H1 (cell line): ENCODE data around the gene TUT1. TPM values are rescaled to one million over a fixed set of nuclear protein-coding genes. Genes with fewer than 3 reads are reported as not detected.
A peak's percentile ranks its signal among the peaks of the same experiment; 100 is the strongest.

Experiments used
- CTCF ChIA-PET: fragments of 300-600 bp; sonication (Branson Sonifier 250); formaldehyde crosslinking; loops from one replicate; lab custom pipeline; 2021; ENCODE audit not compliant: partially characterized antibody; lab: Charles Lee
- POLR2A ChIA-PET: fragments of 300-600 bp; sonication (Branson Sonifier 250); formaldehyde crosslinking; loops from one replicate; lab custom pipeline; 2021; ENCODE audit warnings: inconsistent platforms; ENCODE audit not compliant: partially characterized antibody; lab: Charles Lee
- DNase-seq, 2 experiments: peaks; one replicate each; pipeline versions ENCODE4 v3.0.0 to v3.0.0-alpha.2; 2010 to 2022; ENCODE audit warnings: low spot score in 2 of 2, low read depth in 1 of 2, mixed read lengths in 1 of 2
- FAIRE-seq: peaks from 2 replicates; lab custom pipeline; 2011; peaks lifted over from hg19 to GRCh38; lab: Jason Lieb, UNC
- H2AFZ ChIP-seq: 2 replicates; pipeline ENCODE4 v1.8.1; 2012; ENCODE audit warnings: low read length, inconsistent platforms
- H2AK5ac ChIP-seq: 2 replicates; pipeline ENCODE4 v1.6.1; 2013; ENCODE audit warnings: low read depth, low read length
- H2BK120ac ChIP-seq: replicated peaks from 2 replicates; pipeline ENCODE3; 2013; ENCODE audit warnings: low read depth, low read length, inconsistent platforms
- H2BK12ac ChIP-seq: 2 replicates; pipeline ENCODE4 v1.6.1; 2013; ENCODE audit warnings: low read depth, low read length
- H2BK15ac ChIP-seq: 2 replicates; pipeline ENCODE4 v1.6.1; 2013; ENCODE audit warnings: low read length
- H2BK20ac ChIP-seq: 2 replicates; pipeline ENCODE4 v1.6.1; 2013; ENCODE audit warnings: low read length
- H2BK5ac ChIP-seq: 2 replicates; pipeline ENCODE4 v1.6.1; 2013; ENCODE audit warnings: low read depth, low read length
- H3K14ac ChIP-seq: 2 replicates; pipeline ENCODE4 v1.6.1; 2013; ENCODE audit warnings: inconsistent platforms; ENCODE audit not compliant: insufficient read length
- H3K18ac ChIP-seq: 2 replicates; pipeline ENCODE4 v1.6.1; 2013; ENCODE audit warnings: low read length; ENCODE audit errors: extremely low read depth
- H3K23ac ChIP-seq: 2 replicates; pipeline ENCODE4 v1.6.1; 2013; ENCODE audit warnings: inconsistent platforms; ENCODE audit not compliant: insufficient read length
- H3K23me2 ChIP-seq: 2 replicates; pipeline ENCODE4 v1.6.1; 2013; ENCODE audit warnings: low read depth, low read length
- H3K27ac ChIP-seq: 2 replicates; pipeline ENCODE4 v1.6.1; 2011; ENCODE audit warnings: low read depth, low read length, inconsistent platforms
- H3K27me3 ChIP-seq, 4 experiments: replicated peaks in 1 of 4; 1 replicate in 1 of 4; 2 replicates in 3 of 4; pipeline versions ENCODE4 v1.6.1 to v1.8.1; 2011 to 2013; ENCODE audit warnings: low read length in 3 of 4, mild to moderate bottlenecking in 3 of 4, inconsistent platforms in 2 of 4, mixed read lengths in 2 of 4, moderate library complexity in 1 of 4; ENCODE audit not compliant: control insufficient read depth in 3 of 4, insufficient read depth in 3 of 4; ENCODE audit errors: extremely low read depth in 1 of 4
- H3K36me3 ChIP-seq, 4 experiments: 2 replicates each; pipeline versions ENCODE4 v1.6.1 to v1.8.1; 2011 to 2013; ENCODE audit warnings: mild to moderate bottlenecking in 4 of 4, low read length in 3 of 4, moderate library complexity in 2 of 4, control low read depth in 1 of 4, inconsistent platforms in 1 of 4; ENCODE audit not compliant: insufficient read depth in 4 of 4, control insufficient read depth in 2 of 4
- H3K4ac ChIP-seq: replicated peaks from 2 replicates; pipeline ENCODE3; 2013; ENCODE audit warnings: low read length, low read depth, mixed read lengths, inconsistent platforms; ENCODE audit not compliant: insufficient read length
- H3K4me1 ChIP-seq, 4 experiments: replicated peaks in 1 of 4; 1 replicate in 1 of 4; 2 replicates in 3 of 4; pipeline versions ENCODE4 v1.6.1 to v1.8.1; 2011 to 2013; ENCODE audit warnings: low read length in 3 of 4, inconsistent platforms in 2 of 4, mixed read lengths in 1 of 4; ENCODE audit not compliant: insufficient read depth in 4 of 4, control insufficient read depth in 3 of 4
- H3K4me2 ChIP-seq, 2 experiments: 2 replicates each; pipeline versions ENCODE4 v1.6.1 to v1.8.1; 2011 to 2013; ENCODE audit warnings: low read depth in 2 of 2, low read length in 2 of 2, control low read depth in 1 of 2, inconsistent platforms in 1 of 2, mild to moderate bottlenecking in 1 of 2; ENCODE audit not compliant: insufficient read depth in 1 of 2
- H3K4me3 ChIP-seq, 4 experiments: fragments of 200-600, 300-600 bp in 1 of 4; sonication (generic), shearing (Covaris generic), sonication (Bioruptor Twin) in 1 of 4; 2 replicates each; pipeline versions ENCODE4 v1.5.1 to v1.8.1; 2011 to 2016; ENCODE audit warnings: low read length in 4 of 4, low read depth in 3 of 4, control low read depth in 2 of 4, inconsistent platforms in 2 of 4, mild to moderate bottlenecking in 2 of 4, mixed read lengths in 1 of 4, moderate library complexity in 1 of 4; ENCODE audit not compliant: insufficient read depth in 2 of 4; ENCODE audit errors: extremely low read depth in 1 of 4
- H3K56ac ChIP-seq: replicated peaks from 2 replicates; pipeline ENCODE3; 2013; ENCODE audit warnings: low read depth, mild to moderate bottlenecking, mixed read lengths, low read length, inconsistent platforms; ENCODE audit not compliant: insufficient read length
- H3K79me1 ChIP-seq: 2 replicates; pipeline ENCODE4 v1.6.1; 2013; ENCODE audit warnings: low read depth, low read length, control low read depth
- H3K79me2 ChIP-seq, 2 experiments: 2 replicates each; pipeline versions ENCODE4 v1.6.1 to v1.8.1; 2012 to 2013; ENCODE audit warnings: low read length in 2 of 2, mild to moderate bottlenecking in 2 of 2, inconsistent platforms in 1 of 2; ENCODE audit not compliant: insufficient read depth in 2 of 2, control insufficient read depth in 1 of 2
- H3K9ac ChIP-seq, 4 experiments: replicated peaks in 1 of 4; 1 replicate in 1 of 4; 2 replicates in 3 of 4; pipeline versions ENCODE4 v1.6.1 to v1.8.1; 2011 to 2013; ENCODE audit warnings: low read depth in 3 of 4, low read length in 3 of 4, control low read depth in 2 of 4, mild to moderate bottlenecking in 2 of 4, moderate library complexity in 2 of 4, inconsistent platforms in 1 of 4; ENCODE audit errors: extremely low read depth in 1 of 4
- H3K9me3 ChIP-seq, 2 experiments: 2 replicates each; pipeline versions ENCODE4 v1.6.1 to v1.8.1; 2012 to 2013; ENCODE audit warnings: mild to moderate bottlenecking in 2 of 2, moderate library complexity in 2 of 2, control low read depth in 1 of 2, inconsistent platforms in 1 of 2, low read depth in 1 of 2, low read length in 1 of 2, mixed read lengths in 1 of 2; ENCODE audit not compliant: insufficient read depth in 2 of 2
- H4K20me1 ChIP-seq, 2 experiments: replicated peaks in 1 of 2; 2 replicates each; pipeline versions ENCODE3 to v1.8.1; 2011 to 2013; ENCODE audit warnings: inconsistent platforms in 2 of 2, low read length in 2 of 2, mild to moderate bottlenecking in 1 of 2; ENCODE audit not compliant: insufficient read depth in 2 of 2, control insufficient read depth in 1 of 2
- H4K5ac ChIP-seq: 2 replicates; pipeline ENCODE4 v1.6.1; 2013; ENCODE audit warnings: low read length, low read depth, mixed read lengths, inconsistent platforms; ENCODE audit not compliant: insufficient read length
- H4K8ac ChIP-seq: 2 replicates; pipeline ENCODE4 v1.8.0; 2013; ENCODE audit warnings: mild to moderate bottlenecking, moderate library complexity, low read length, inconsistent platforms; ENCODE audit not compliant: insufficient read depth; ENCODE audit errors: extremely low read depth
- H4K91ac ChIP-seq: replicated peaks from 2 replicates; pipeline ENCODE3; 2013; ENCODE audit warnings: low read length, mixed read lengths, inconsistent platforms; ENCODE audit not compliant: insufficient read length
- CEBPB ChIP-seq: IDR thresholded peaks from 2 replicates; pipeline ENCODE4 v1.6.1; 2012; ENCODE audit warnings: low read depth, low read length
- CTCF ChIP-seq, 3 experiments: IDR thresholded peaks; 1 replicate in 2 of 3; 2 replicates in 1 of 3; pipeline versions ENCODE4 v1.5.1 to v1.6.1; 2011; ENCODE audit warnings: low read length in 3 of 3, mild to moderate bottlenecking in 3 of 3, inconsistent platforms in 2 of 3, low read depth in 1 of 3, moderate library complexity in 1 of 3; ENCODE audit not compliant: insufficient read depth in 1 of 3; ENCODE audit errors: control extremely low read depth in 1 of 3
- EGR1 ChIP-seq: IDR thresholded peaks from 2 replicates; pipeline ENCODE4 v1.6.1; 2011; ENCODE audit warnings: low read depth, low read length, borderline replicate concordance
- SAP30 ChIP-seq: fragments of 300-600 bp; sonication (generic); IDR thresholded peaks from 2 replicates; pipeline ENCODE4 v1.7.1; 2012; ENCODE audit warnings: low read length, moderate library complexity, mild to moderate bottlenecking, inconsistent platforms; ENCODE audit not compliant: insufficient read depth, insufficient replicate concordance
- SIX5 ChIP-seq: IDR thresholded peaks from 2 replicates; pipeline ENCODE4 v1.6.1; 2011; ENCODE audit warnings: mild to moderate bottlenecking, low read depth, low read length
- SRF ChIP-seq: IDR thresholded peaks from 2 replicates; pipeline ENCODE4 v1.6.1; 2011; ENCODE audit warnings: mild to moderate bottlenecking, low read depth, low read length, moderate library complexity
- YY1 ChIP-seq: IDR thresholded peaks from 2 replicates; pipeline ENCODE4 v1.6.1; 2011; ENCODE audit warnings: low read depth, mild to moderate bottlenecking, low read length
- WGBS, 2 experiments: shearing (Covaris generic) in 1 of 2; methylation state at CpG; one replicate each; pipeline versions ENCODE4 v1.1.6 to v1.1.7; 2013 to 2015; ENCODE audit warnings: low lambda C conversion rate in 2 of 2, mixed read lengths in 2 of 2, inconsistent platforms in 1 of 2, low coverage in 1 of 2, missing lambda C conversion rate in 1 of 2; ENCODE audit not compliant: insufficient replicate concordance in 2 of 2, insufficient coverage in 1 of 2, insufficient read length in 1 of 2; ENCODE audit errors: extremely low coverage in 1 of 2, missing lambda C conversion rate in 1 of 2; 5-methylcytosine and 5-hydroxymethylcytosine counted together
- polyA plus RNA-seq, 7 experiments: library from polyadenylated mRNA; depleted of rRNA in 3 of 7; stranded (reverse) in 5 of 7; unstranded in 2 of 7; fragments of >200 nt in 5 of 7; fragments of 200-250 nt in 2 of 7; gene quantifications; 1 replicate in 5 of 7; 2 replicates in 1 of 7; 4 replicates in 1 of 7; pipeline versions ENCODE4 v1.2.1 to v1.2.3, GENCODE V29; 2011 to 2013; ENCODE audit warnings: missing spikeins in 2 of 7, mixed read lengths in 2 of 7
- total RNA-seq: library from RNA; stranded (reverse); fragmentation: NEBNext Ultra II Directional; extraction: Animal tissue kit (Norgen Biotek cat#: 25700); gene quantifications from 2 replicates; pipeline ENCODE4 v1.2.1, GENCODE V29; 2021

Gene TUT1
- total and polyA plus RNA-seq, 2 of the 8 experiments (the other 6 are each of a cell fraction or from before 2014, with no cell fraction given): 17.8 to 24.6 TPM

GRCh38 chr11:62548545-62549335 is 42.6 kb downstream of the TUT1 start:
- no peak for FAIRE-seq
- no peak for DNase-seq
- no peak for TF ChIP-seq EGR1
- no peak for TF ChIP-seq SIX5
- no peak for TF ChIP-seq CTCF (IDR thresholded peaks at IDR 0.05; ENCODE audit: control extremely low read depth in 1 of 3, insufficient read depth in 1 of 3, low read depth in 1 of 3, low read length in 3 of 3)
- TF ChIP-seq SRF: no peak
- no peak for TF ChIP-seq CEBPB
- TF ChIP-seq SAP30: no peak
- TF ChIP-seq YY1: no peak
- TF ChIP-seq, all 59 proteins: peak for 0
- Histone ChIP-seq H4K5ac (no peak overlapping the region), H3K4ac (no peak overlapping the region), H3K9ac (no peak overlapping the region), H2BK120ac (no peak overlapping the region), H2BK20ac (no peak overlapping the region), H3K18ac (no peak overlapping the region), H3K4me1 (peaks cover 14 to 42% (median 26%) of the 10 kb centered on the region in 4 experiments), H3K9me3 (no peaks in the 10 kb centered on the region), H3K4me2 (no peak overlapping the region; a peak in 1 of 4 replicates), H2BK15ac (no peak overlapping the region), H3K79me1 (0 out of 2 replicates have a peak, but pooled peaks cover 3% of the 10 kb centered on the region), H2AFZ (no peak overlapping the region), H2AK5ac (0 out of 2 replicates have a peak overlapping the region, but pooled peaks have one; percentile 10), H2BK5ac (no peak overlapping the region), H3K56ac (no peak overlapping the region), H3K4me3 (no peak overlapping the region), H2BK12ac (no peak overlapping the region; the same call in 1 of the 2 replicates), H3K79me2 (no peaks in the 10 kb centered on the region), H3K27me3 (peaks cover 27 to 56% (median 51%) of the 10 kb centered on the region in 4 experiments), H3K23ac (no peak overlapping the region), H3K27ac (no peak overlapping the region), H4K20me1 (peaks cover 2 to 9% of the 10 kb centered on the region in 2 experiments), H4K8ac (no peak overlapping the region), H3K14ac (no peak overlapping the region), H3K36me3 (no peaks in the 10 kb centered on the region), H4K91ac (no peak overlapping the region), H3K23me2 (peaks cover 26% of the 10 kb centered on the region)
- POLR2A ChIA-PET: interaction anchor here (1.5 to 20.3 kb wide), 3 partner anchors 20 to 53 kb away, joined by 3 to 336 read pairs (median 5); partner anchors contain the start of genes EEF1G and MTA2
- WGBS, 2 experiments: 85% methylated on average over 17 of the region's 17 CpGs; no CpG with 5 or more reads in 1 of the 2 experiments
- CTCF ChIA-PET: interaction anchor here (0.7 to 5.6 kb wide), 10 partner anchors 10 to 209 kb away, joined by 3 to 35 read pairs (median 5); no protein-coding TSS in a partner anchor
